Iris pigment epithelial cell (primary cell): ENCODE measurements around the gene CDH15.
"Not testable (repeated sequence)": the region's sequence is repeated elsewhere in the genome, so short reads cannot be mapped to it uniquely, and the experiment has no call there.

Source experiments
- DNase-seq: peaks from one replicate; pipeline ENCODE4 v3.0.0-alpha.2; 2011; ENCODE audit warnings: low read depth

The CDH15 gene

GRCh38 chr16:89155851-89156739, 15.5 kb upstream of the CDH15 start:
- no peak for DNase-seq

- no peak for DNase-seq
Measured at GRCh38 chr16:89156740-89157645, 14.6 kb upstream of the CDH15 start.

GRCh38 chr16:89157778-89158177, 13.8 kb upstream of the CDH15 start:
- no peak for DNase-seq

- DNase-seq: no peak
Measured at GRCh38 chr16:89159066-89159849, 12.3 kb upstream of the CDH15 start.

- DNase-seq: no peak
Measured at GRCh38 chr16:89159850-89160354, 11.6 kb upstream of the CDH15 start.

- no peak for DNase-seq
Measured at GRCh38 chr16:89160977-89161701, 10.4 kb upstream of the CDH15 start.

- no peak for DNase-seq
Measured at GRCh38 chr16:89161763-89162713, 9.5 kb upstream of the CDH15 start.

GRCh38 chr16:89163297-89163696, 8.3 kb upstream of the CDH15 start:
- no peak for DNase-seq

- no peak for DNase-seq
Measured at GRCh38 chr16:89164436-89164835, 7.1 kb upstream of the CDH15 start.

GRCh38 chr16:89164847-89165680, 6.5 kb upstream of the CDH15 start:
- no peak for DNase-seq

- not testable (repeated sequence) for DNase-seq
Measured at GRCh38 chr16:89165681-89165979, 5.9 kb upstream of the CDH15 start.

GRCh38 chr16:89166696-89167424, 4.7 kb upstream of the CDH15 start:
- DNase-seq: no peak

- DNase-seq: peak; percentile 37
Measured at GRCh38 chr16:89167425-89167941, 4.1 kb upstream of the CDH15 start.

- no peak for DNase-seq
Measured at GRCh38 chr16:89168381-89169189, 3.0 kb upstream of the CDH15 start.

- no peak for DNase-seq
Measured at GRCh38 chr16:89169778-89170177, 1.8 kb upstream of the CDH15 start.

- DNase-seq: no peak
Measured at GRCh38 chr16:89170346-89171215, 967 bp upstream of the CDH15 start.

- DNase-seq: no peak
Measured at GRCh38 chr16:89172171-89172527, 601 bp downstream of the CDH15 start.
